HG02981 (cell line): ENCODE measurements around the gene MGRN1.

Experiments
- ATAC-seq: cut with Tn5 transposase; IDR thresholded peaks from one replicate; pipeline ENCODE4 v1.9.1; 2021; ENCODE audit warnings: mild to moderate bottlenecking, moderate library complexity; ENCODE audit not compliant: unreplicated experiment

Gene MGRN1

GRCh38 chr16:4668313-4668960 lies 43.8 kb downstream of the MGRN1 start:
- ATAC-seq: no peak

GRCh38 chr16:4673387-4674046 lies 48.9 kb downstream of the MGRN1 start:
- no peak for ATAC-seq

GRCh38 chr16:4674926-4675530 lies 50.4 kb downstream of the MGRN1 start:
- ATAC-seq: no peak

- ATAC-seq: no peak
Observed at GRCh38 chr16:4675864-4676786, 51.5 kb downstream of the MGRN1 start.

- ATAC-seq: no peak
Observed at GRCh38 chr16:4676831-4677230, 52.2 kb downstream of the MGRN1 start.

- no peak for ATAC-seq
Observed at GRCh38 chr16:4677390-4677789, 52.8 kb downstream of the MGRN1 start.

GRCh38 chr16:4677994-4678393 lies 53.4 kb downstream of the MGRN1 start:
- ATAC-seq: no peak

GRCh38 chr16:4678596-4678995 lies 54.0 kb downstream of the MGRN1 start:
- no peak for ATAC-seq

GRCh38 chr16:4679156-4679849 lies 54.7 kb downstream of the MGRN1 start:
- no peak for ATAC-seq

- no peak for ATAC-seq
Observed at GRCh38 chr16:4679850-4680636, 55.4 kb downstream of the MGRN1 start.

GRCh38 chr16:4680673-4681470 lies 56.2 kb downstream of the MGRN1 start:
- ATAC-seq: no peak

- ATAC-seq: no peak
Observed at GRCh38 chr16:4681471-4682083, 57.0 kb downstream of the MGRN1 start.

GRCh38 chr16:4682084-4682591 lies 57.5 kb downstream of the MGRN1 start:
- ATAC-seq: no peak

- ATAC-seq: no peak
Observed at GRCh38 chr16:4682616-4683254, 58.1 kb downstream of the MGRN1 start.

- ATAC-seq: no peak
Observed at GRCh38 chr16:4683255-4684057, 58.8 kb downstream of the MGRN1 start.

- no peak for ATAC-seq
Observed at GRCh38 chr16:4684058-4684715, 59.6 kb downstream of the MGRN1 start.

GRCh38 chr16:4684763-4685162 lies 60.1 kb downstream of the MGRN1 start:
- ATAC-seq: no peak
